IMR-90 (cell line): Measurements from ENCODE around the gene CD44. TPM values are rescaled to one million over a fixed set of nuclear protein-coding genes. Genes with fewer than 3 reads are reported as not detected.
A peak's percentile ranks its signal among the peaks of the same experiment; 100 is the strongest.

ENCODE experiments used
- ATAC-seq: fragments of 200-7000 bp; cut with Tn5 transposase; 2 replicates; pipeline ENCODE4 v1.9.1; 2020; ENCODE audit warnings: low read depth, mild to moderate bottlenecking, moderate library complexity
- BruUV-seq: library from RNA; stranded (reverse); fragments of 400-500 nt; replicated peaks from 2 replicates; lab custom pipeline; 2021; lab: Mats Ljungman, UMichigan
- CTCF ChIA-PET: fragments of 300-600 bp; formaldehyde crosslinking; extraction: SDS; loops from one replicate; lab custom pipeline; 2021; ENCODE audit warnings: antibody characterized with exemption; lab: Yijun Ruan, JAX
- POLR2A ChIA-PET: fragments of 300-600 bp; sonication (Branson Sonifier 250); formaldehyde crosslinking; loops from one replicate; lab custom pipeline; 2022; ENCODE audit warnings: antibody characterized with exemption; ENCODE audit not compliant: unreplicated experiment; lab: Charles Lee
- DNase-seq: peaks from one replicate; pipeline ENCODE4 v3.0.0; 2013
- H2AFZ ChIP-seq: replicated peaks from 2 replicates; pipeline ENCODE3; 2013; ENCODE audit warnings: low read length, mild to moderate bottlenecking; ENCODE audit not compliant: poor library complexity
- H2AK5ac ChIP-seq: 2 replicates; pipeline ENCODE4 v1.6.1; 2013; ENCODE audit warnings: low read depth, low read length, inconsistent platforms
- H2AK9ac ChIP-seq: replicated peaks from 2 replicates; pipeline ENCODE3; 2013; ENCODE audit warnings: mild to moderate bottlenecking, low read depth, low read length, moderate library complexity; ENCODE audit not compliant: poor library complexity
- H2BK120ac ChIP-seq: 2 replicates; pipeline ENCODE4 v1.6.1; 2013; ENCODE audit warnings: low read depth, low read length, inconsistent platforms
- H2BK15ac ChIP-seq: 3 replicates; pipeline ENCODE4 v1.6.1; 2013; ENCODE audit warnings: low read depth, low read length, inconsistent platforms
- H2BK20ac ChIP-seq: 2 replicates; pipeline ENCODE4 v1.6.1; 2013; ENCODE audit warnings: low read depth, mild to moderate bottlenecking, inconsistent platforms, low read length, moderate library complexity
- H2BK5ac ChIP-seq: 2 replicates; pipeline ENCODE4 v1.6.1; 2013; ENCODE audit warnings: mild to moderate bottlenecking, low read depth, low read length, inconsistent platforms; ENCODE audit not compliant: poor library complexity, severe bottlenecking
- H3K14ac ChIP-seq: replicated peaks from 2 replicates; pipeline ENCODE4 v1.6.1; 2013; ENCODE audit warnings: low read depth, low read length, inconsistent platforms
- H3K18ac ChIP-seq: 2 replicates; pipeline ENCODE4 v1.6.1; 2013; ENCODE audit warnings: low read depth, low read length, control low read depth
- H3K23ac ChIP-seq: 2 replicates; pipeline ENCODE4 v1.6.1; 2013; ENCODE audit warnings: low read depth, low read length, inconsistent platforms
- H3K27ac ChIP-seq: 2 replicates; pipeline ENCODE4 v1.5.1; 2013; ENCODE audit warnings: mild to moderate bottlenecking, control low read depth, low read length; ENCODE audit not compliant: insufficient read depth
- H3K27me3 ChIP-seq: 2 replicates; pipeline ENCODE4 v1.6.1; 2013; ENCODE audit warnings: low read length; ENCODE audit not compliant: control insufficient read depth, insufficient read depth
- H3K36me3 ChIP-seq: 2 replicates; pipeline ENCODE4 v1.6.1; 2013; ENCODE audit warnings: low read length, mixed read lengths; ENCODE audit not compliant: control insufficient read depth, insufficient read depth
- H3K4ac ChIP-seq: 2 replicates; pipeline ENCODE4 v1.6.1; 2013; ENCODE audit warnings: low read depth, low read length, inconsistent platforms
- H3K4me1 ChIP-seq: 2 replicates; pipeline ENCODE4 v1.6.1; 2013; ENCODE audit warnings: low read length, mixed read lengths; ENCODE audit not compliant: control insufficient read depth, insufficient read depth
- H3K4me2 ChIP-seq: 2 replicates; pipeline ENCODE4 v1.6.1; 2013; ENCODE audit warnings: low read depth, mild to moderate bottlenecking, control low read depth, low read length, moderate library complexity
- H3K4me3 ChIP-seq: 2 replicates; pipeline ENCODE4 v1.5.1; 2013; ENCODE audit warnings: low read depth, mild to moderate bottlenecking, control low read depth, low read length, moderate library complexity; ENCODE audit not compliant: insufficient read depth
- H3K56ac ChIP-seq: 2 replicates; pipeline ENCODE4 v1.6.1; 2013; ENCODE audit warnings: low read length, inconsistent platforms; ENCODE audit not compliant: insufficient read depth; ENCODE audit errors: extremely low read depth
- H3K79me1 ChIP-seq, 2 experiments: 2 replicates each; pipeline ENCODE4 v1.6.1; 2013; ENCODE audit warnings: low read length in 2 of 2, inconsistent platforms in 1 of 2, low read depth in 1 of 2
- H3K9ac ChIP-seq: 2 replicates; pipeline ENCODE4 v1.6.1; 2013; ENCODE audit warnings: low read depth, low read length, control low read depth
- H3K9me1 ChIP-seq: 2 replicates; pipeline ENCODE4 v1.6.1; 2013; ENCODE audit warnings: low read length, inconsistent platforms; ENCODE audit not compliant: insufficient read depth
- H3K9me3 ChIP-seq: 2 replicates; pipeline ENCODE4 v1.6.1; 2013; ENCODE audit warnings: low read length; ENCODE audit not compliant: control insufficient read depth, insufficient read depth
- H4K20me1 ChIP-seq: 2 replicates; pipeline ENCODE4 v1.6.1; 2013; ENCODE audit warnings: low read length, inconsistent platforms; ENCODE audit not compliant: insufficient read depth
- H4K5ac ChIP-seq: 2 replicates; pipeline ENCODE4 v1.6.1; 2013; ENCODE audit warnings: mild to moderate bottlenecking, low read depth, low read length, control low read depth
- H4K8ac ChIP-seq, 2 experiments: 2 replicates each; pipeline ENCODE4 v1.6.1; 2013; ENCODE audit warnings: low read depth in 2 of 2, low read length in 2 of 2, control low read depth in 1 of 2, inconsistent platforms in 1 of 2
- H4K91ac ChIP-seq: 2 replicates; pipeline ENCODE4 v1.6.1; 2013; ENCODE audit warnings: low read depth, low read length, inconsistent platforms; ENCODE audit not compliant: insufficient read depth
- NFE2L2 ChIP-seq: fragments of 150-350 bp; IDR thresholded peaks from 2 replicates; pipeline ENCODE4 v1.6.1; 2016; ENCODE audit warnings: low read depth, mild to moderate bottlenecking, low read length
- RCOR1 ChIP-seq: IDR thresholded peaks from 2 replicates; pipeline ENCODE4 v1.6.1; 2012; ENCODE audit warnings: mild to moderate bottlenecking, low read length, improper control_type of control experiment; ENCODE audit not compliant: insufficient replicate concordance
- RFX5 ChIP-seq: IDR thresholded peaks from 2 replicates; pipeline ENCODE4 v1.8.0; 2012; ENCODE audit warnings: low read depth, mild to moderate bottlenecking, low read length, moderate library complexity
- WGBS, 2 experiments: methylation state at CpG; one replicate each; pipeline versions ENCODE4 v1.1.5 to v1.1.7; 2013; ENCODE audit warnings: missing lambda C conversion rate in 2 of 2; ENCODE audit not compliant: insufficient read length in 1 of 2; ENCODE audit errors: extremely low coverage in 2 of 2; 5-methylcytosine and 5-hydroxymethylcytosine counted together
- dilution Hi-C: fragments of 300-500 bp; cut with HindIII; formaldehyde crosslinking; loops from one replicate; pipeline ENCODE4 v1.14.3; 2018; ENCODE audit warnings: low sequenced_read_pairs; ENCODE audit not compliant: unreplicated experiment
- in situ Hi-C: fragments of 300-500 bp; cut with MboI; formaldehyde crosslinking; loops from 3 replicates; pipeline ENCODE4 v1.14.3; 2019; ENCODE audit warnings: low sequenced_read_pairs, inconsistent platforms, mixed read lengths
- intact Hi-C: fragments of 100-400 bp; cut with micrococcal nuclease; formaldehyde crosslinking; loops from 2 replicates; pipeline ENCODE4 v1.10.0; 2022
- polyA plus RNA-seq, 3 experiments: library from polyadenylated mRNA; depleted of rRNA; stranded (reverse); fragments of >200 nt; gene quantifications; 2 replicates each; pipeline ENCODE4 v1.2.3, GENCODE V29; 2012; ENCODE audit warnings: low replicate concordance in 1 of 3
- total RNA-seq: library from RNA; depleted of rRNA; stranded (reverse); fragments of >200 nt; gene quantifications from 2 replicates; pipeline ENCODE4 v1.2.3, GENCODE V29; 2012; rRNA removed

The CD44 gene
- total and polyA plus RNA-seq, 2 of the 4 experiments (the other 2 are of a cell fraction): 357 to 947 TPM

GRCh38 chr11:35281169-35281688, 142.3 kb downstream of the CD44 start:
- Histone ChIP-seq H3K79me1 (no peaks in the 10 kb centered on the region), H2AFZ (no peak overlapping the region), H3K9me1 (peaks cover 12% of the 10 kb centered on the region; the same call in 1 of the 2 replicates), H2BK120ac (no peak overlapping the region), H2AK5ac (peak overlapping the region; percentile 8; the same call in 1 of the 2 replicates), H3K4ac (no peak overlapping the region; the same call in 1 of the 2 replicates), H3K4me1 (peaks cover 9% of the 10 kb centered on the region), H2BK15ac (0 out of 3 replicates have a peak overlapping the region, but pooled peaks have one; percentile 5), H3K4me2 (no peak overlapping the region), H4K5ac (no peak overlapping the region), H4K20me1 (no peaks in the 10 kb centered on the region), H2BK20ac (no peak overlapping the region; the same call in 1 of the 2 replicates), H3K4me3 (no peak overlapping the region), H3K27me3 (no peaks in the 10 kb centered on the region), H4K91ac (no peak overlapping the region; the same call in 1 of the 2 replicates), H2AK9ac (no peak overlapping the region), H3K23ac (no peak overlapping the region), H2BK5ac (no peak overlapping the region), H4K8ac (no peak overlapping the region), H3K18ac (no peak overlapping the region), H3K14ac (no peak overlapping the region), H3K56ac (no peak overlapping the region), H3K27ac (no peak overlapping the region), H3K9me3 (no peaks in the 10 kb centered on the region), H3K9ac (no peak overlapping the region), H3K36me3 (no peaks in the 10 kb centered on the region)
- ATAC-seq: no peak
- no peak for TF ChIP-seq RCOR1
- TF ChIP-seq NFE2L2: no peak
- TF ChIP-seq RFX5: no peak
- ChIA-PET CTCF (no interaction called here), POLR2A (no interaction called here)
- dilution Hi-C loops: no loop called here
- 100% methylated on average over 1 of the region's 5 CpGs; no CpG with 5 or more reads in 1 of the 2 experiments for WGBS, 2 experiments
- no peak for DNase-seq
- in situ Hi-C loops: no loop called here
- intact Hi-C loops: no loop called here
- BruUV-seq: no TSS peak

Other genes starting within 250 kb of the CD44 start
- 9.9 and 23.1 TPM in 2 replicates for gene APIP, start 222.8 kb upstream of the CD44 start, total RNA-seq
- 13.9 and 16.6 TPM in 2 replicates for gene APIP, start 222.8 kb upstream of the CD44 start, polyA plus RNA-seq (2012; rRNA removed)
- gene PDHX, start 222.6 kb upstream of the CD44 start, total RNA-seq: 26.7 and 37.2 TPM in 2 replicates
- gene PDHX, start 222.6 kb upstream of the CD44 start, polyA plus RNA-seq (2012; rRNA removed): 18.6 and 19.8 TPM in 2 replicates